ENCODE data around the gene RINL. TPM values are rescaled to one million over a fixed set of nuclear protein-coding genes. Genes with fewer than 3 reads are reported as not detected.

The RINL gene
- total and polyA plus RNA-seq, 2 of the 8 experiments (the other 6 are each of a cell fraction or from before 2014, with no cell fraction given) = 11.1 to 11.9 TPM

GRCh38 chr19:38849860-38850435, 28.1 kb downstream of the RINL start, which contains the start of gene HNRNPL (continued):
- TF ChIP-seq, protein P1, sequence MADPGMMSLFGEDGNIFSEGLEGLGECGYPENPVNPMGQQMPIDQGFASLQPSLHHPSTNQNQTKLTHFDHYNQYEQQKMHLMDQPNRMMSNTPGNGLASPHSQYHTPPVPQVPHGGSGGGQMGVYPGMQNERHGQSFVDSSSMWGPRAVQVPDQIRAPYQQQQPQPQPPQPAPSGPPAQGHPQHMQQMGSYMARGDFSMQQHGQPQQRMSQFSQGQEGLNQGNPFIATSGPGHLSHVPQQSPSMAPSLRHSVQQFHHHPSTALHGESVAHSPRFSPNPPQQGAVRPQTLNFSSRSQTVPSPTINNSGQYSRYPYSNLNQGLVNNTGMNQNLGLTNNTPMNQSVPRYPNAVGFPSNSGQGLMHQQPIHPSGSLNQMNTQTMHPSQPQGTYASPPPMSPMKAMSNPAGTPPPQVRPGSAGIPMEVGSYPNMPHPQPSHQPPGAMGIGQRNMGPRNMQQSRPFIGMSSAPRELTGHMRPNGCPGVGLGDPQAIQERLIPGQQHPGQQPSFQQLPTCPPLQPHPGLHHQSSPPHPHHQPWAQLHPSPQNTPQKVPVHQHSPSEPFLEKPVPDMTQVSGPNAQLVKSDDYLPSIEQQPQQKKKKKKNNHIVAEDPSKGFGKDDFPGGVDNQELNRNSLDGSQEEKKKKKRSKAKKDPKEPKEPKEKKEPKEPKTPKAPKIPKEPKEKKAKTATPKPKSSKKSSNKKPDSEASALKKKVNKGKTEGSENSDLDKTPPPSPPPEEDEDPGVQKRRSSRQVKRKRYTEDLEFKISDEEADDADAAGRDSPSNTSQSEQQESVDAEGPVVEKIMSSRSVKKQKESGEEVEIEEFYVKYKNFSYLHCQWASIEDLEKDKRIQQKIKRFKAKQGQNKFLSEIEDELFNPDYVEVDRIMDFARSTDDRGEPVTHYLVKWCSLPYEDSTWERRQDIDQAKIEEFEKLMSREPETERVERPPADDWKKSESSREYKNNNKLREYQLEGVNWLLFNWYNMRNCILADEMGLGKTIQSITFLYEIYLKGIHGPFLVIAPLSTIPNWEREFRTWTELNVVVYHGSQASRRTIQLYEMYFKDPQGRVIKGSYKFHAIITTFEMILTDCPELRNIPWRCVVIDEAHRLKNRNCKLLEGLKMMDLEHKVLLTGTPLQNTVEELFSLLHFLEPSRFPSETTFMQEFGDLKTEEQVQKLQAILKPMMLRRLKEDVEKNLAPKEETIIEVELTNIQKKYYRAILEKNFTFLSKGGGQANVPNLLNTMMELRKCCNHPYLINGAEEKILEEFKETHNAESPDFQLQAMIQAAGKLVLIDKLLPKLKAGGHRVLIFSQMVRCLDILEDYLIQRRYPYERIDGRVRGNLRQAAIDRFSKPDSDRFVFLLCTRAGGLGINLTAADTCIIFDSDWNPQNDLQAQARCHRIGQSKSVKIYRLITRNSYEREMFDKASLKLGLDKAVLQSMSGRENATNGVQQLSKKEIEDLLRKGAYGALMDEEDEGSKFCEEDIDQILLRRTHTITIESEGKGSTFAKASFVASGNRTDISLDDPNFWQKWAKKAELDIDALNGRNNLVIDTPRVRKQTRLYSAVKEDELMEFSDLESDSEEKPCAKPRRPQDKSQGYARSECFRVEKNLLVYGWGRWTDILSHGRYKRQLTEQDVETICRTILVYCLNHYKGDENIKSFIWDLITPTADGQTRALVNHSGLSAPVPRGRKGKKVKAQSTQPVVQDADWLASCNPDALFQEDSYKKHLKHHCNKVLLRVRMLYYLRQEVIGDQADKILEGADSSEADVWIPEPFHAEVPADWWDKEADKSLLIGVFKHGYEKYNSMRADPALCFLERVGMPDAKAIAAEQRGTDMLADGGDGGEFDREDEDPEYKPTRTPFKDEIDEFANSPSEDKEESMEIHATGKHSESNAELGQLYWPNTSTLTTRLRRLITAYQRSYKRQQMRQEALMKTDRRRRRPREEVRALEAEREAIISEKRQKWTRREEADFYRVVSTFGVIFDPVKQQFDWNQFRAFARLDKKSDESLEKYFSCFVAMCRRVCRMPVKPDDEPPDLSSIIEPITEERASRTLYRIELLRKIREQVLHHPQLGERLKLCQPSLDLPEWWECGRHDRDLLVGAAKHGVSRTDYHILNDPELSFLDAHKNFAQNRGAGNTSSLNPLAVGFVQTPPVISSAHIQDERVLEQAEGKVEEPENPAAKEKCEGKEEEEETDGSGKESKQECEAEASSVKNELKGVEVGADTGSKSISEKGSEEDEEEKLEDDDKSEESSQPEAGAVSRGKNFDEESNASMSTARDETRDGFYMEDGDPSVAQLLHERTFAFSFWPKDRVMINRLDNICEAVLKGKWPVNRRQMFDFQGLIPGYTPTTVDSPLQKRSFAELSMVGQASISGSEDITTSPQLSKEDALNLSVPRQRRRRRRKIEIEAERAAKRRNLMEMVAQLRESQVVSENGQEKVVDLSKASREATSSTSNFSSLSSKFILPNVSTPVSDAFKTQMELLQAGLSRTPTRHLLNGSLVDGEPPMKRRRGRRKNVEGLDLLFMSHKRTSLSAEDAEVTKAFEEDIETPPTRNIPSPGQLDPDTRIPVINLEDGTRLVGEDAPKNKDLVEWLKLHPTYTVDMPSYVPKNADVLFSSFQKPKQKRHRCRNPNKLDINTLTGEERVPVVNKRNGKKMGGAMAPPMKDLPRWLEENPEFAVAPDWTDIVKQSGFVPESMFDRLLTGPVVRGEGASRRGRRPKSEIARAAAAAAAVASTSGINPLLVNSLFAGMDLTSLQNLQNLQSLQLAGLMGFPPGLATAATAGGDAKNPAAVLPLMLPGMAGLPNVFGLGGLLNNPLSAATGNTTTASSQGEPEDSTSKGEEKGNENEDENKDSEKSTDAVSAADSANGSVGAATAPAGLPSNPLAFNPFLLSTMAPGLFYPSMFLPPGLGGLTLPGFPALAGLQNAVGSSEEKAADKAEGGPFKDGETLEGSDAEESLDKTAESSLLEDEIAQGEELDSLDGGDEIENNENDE (IDR thresholded peaks at IDR 0.05; ENCODE audit: insufficient replicate concordance, low read length) = no peak
- no peak for TF ChIP-seq CTBP2 (IDR thresholded peaks at IDR 0.05; ENCODE audit: borderline replicate concordance, insufficient read depth, insufficient read length, low read length)
- TF ChIP-seq RNF2 (IDR thresholded peaks at IDR 0.05; ENCODE audit: borderline replicate concordance, low read depth, low read length, missing control alignments, poor library complexity, severe bottlenecking) = no peak
- no peak for TF ChIP-seq SIX5 (IDR thresholded peaks at IDR 0.05; ENCODE audit: low read depth, low read length)
- no peak for TF ChIP-seq CBX8 (IDR thresholded peaks at IDR 0.05; ENCODE audit: borderline replicate concordance, low read depth, low read length)
- TF ChIP-seq FOSL1 (IDR thresholded peaks at IDR 0.05; ENCODE audit: insufficient read depth, low read depth, low read length) = no peak
- no peak for TF ChIP-seq RAD21 (IDR thresholded peaks at IDR 0.05 in 1 of 2, conservative IDR thresholded peaks at IDR 0.05 in 1 of 2; ENCODE audit: low read depth in 2 of 2, low read length in 2 of 2)
- no peak for TF ChIP-seq NRF1 (IDR thresholded peaks at IDR 0.05; ENCODE audit: low read depth, low read length)
- no peak for TF ChIP-seq POU5F1 (IDR thresholded peaks at IDR 0.05; ENCODE audit: low read depth, low read length)
- TF ChIP-seq MAFK (IDR thresholded peaks at IDR 0.05; ENCODE audit: low read depth, low read length) = no peak

All from H1 (cell line).